A673 (cell line): Measurements from ENCODE around the gene SUMF1.

Source experiments
- CTCF ChIP-seq: fragments of 300-800, 200-600 bp; sonication (generic); conservative IDR thresholded peaks from 2 replicates; pipeline ENCODE4 v1.5.1; 2017; ENCODE audit warnings: low read depth, mild to moderate bottlenecking, antibody characterized with exemption, low read length, moderate library complexity, mixed read lengths
- EZH2 ChIP-seq: fragments of 200-600 bp; sonication (generic); IDR thresholded peaks from 2 replicates; pipeline ENCODE4 v1.6.1; 2017; ENCODE audit warnings: borderline replicate concordance, low read depth, mild to moderate bottlenecking, mixed read lengths, antibody characterized with exemption, low read length; ENCODE audit not compliant: poor library complexity, severe bottlenecking

DNA sequence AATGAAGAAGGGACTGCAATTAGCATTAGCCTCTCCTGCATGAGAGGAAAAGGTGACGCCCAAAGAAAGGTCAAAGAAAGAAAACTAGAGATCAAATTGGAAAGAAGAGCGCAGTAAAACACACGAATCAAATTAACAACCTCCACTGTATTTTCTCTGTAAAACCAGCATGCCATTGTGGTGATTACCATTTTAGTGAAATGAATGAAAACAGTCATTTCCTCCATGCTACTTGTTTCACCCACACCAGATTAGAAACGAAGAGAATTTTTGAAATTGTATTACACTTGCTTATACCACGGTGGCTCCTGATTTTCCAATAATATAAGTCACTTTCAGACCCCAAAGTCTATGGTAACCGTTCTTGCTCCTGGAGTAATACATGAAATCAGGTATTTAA, 71.6 kb downstream of the SUMF1 start:
- TF ChIP-seq CTCF, result no peak
- no peak for TF ChIP-seq EZH2
